ENCODE measurements around the gene GTF2F2.

GTF2F2 gene

GRCh38 chr13:45119991-45120864 is at the start of gene GTF2F2:
Gene GTF2F2, plus strand, starts transcription at chr13:45120510. Its CDS starts 146 bp downstream, at chr13:45120656.
- DNase-seq, result peak; percentile 84

- DNase-seq, result no peak
Observed at GRCh38 chr13:45073809-45074208, 46.5 kb upstream of the GTF2F2 start.

GRCh38 chr13:45074721-45075120 is 45.6 kb upstream of the GTF2F2 start:
- DNase-seq, result no peak

GRCh38 chr13:45078003-45078402 is 42.3 kb upstream of the GTF2F2 start:
- DNase-seq, result no peak

GRCh38 chr13:45082964-45083363 is 37.3 kb upstream of the GTF2F2 start:
- DNase-seq, result no peak

GRCh38 chr13:45084515-45084914 is 35.8 kb upstream of the GTF2F2 start:
- no peak for DNase-seq

- no peak for DNase-seq
Observed at GRCh38 chr13:45086484-45086883, 33.8 kb upstream of the GTF2F2 start.

- DNase-seq, result no peak
Observed at GRCh38 chr13:45092663-45093062, 27.6 kb upstream of the GTF2F2 start.

- DNase-seq, result no peak
Observed at GRCh38 chr13:45100573-45101262, 19.6 kb upstream of the GTF2F2 start.

GRCh38 chr13:45101327-45102018 is 18.8 kb upstream of the GTF2F2 start:
- DNase-seq, result no peak

GRCh38 chr13:45102136-45102507 is 18.2 kb upstream of the GTF2F2 start:
- no peak for DNase-seq

- DNase-seq, result no peak
Observed at GRCh38 chr13:45103449-45103848, 16.9 kb upstream of the GTF2F2 start.

GRCh38 chr13:45104261-45104660 is 16.0 kb upstream of the GTF2F2 start:
- no peak for DNase-seq

GRCh38 chr13:45105895-45106294 is 14.4 kb upstream of the GTF2F2 start:
- DNase-seq, result no peak

GRCh38 chr13:45107539-45107938 is 12.8 kb upstream of the GTF2F2 start:
- DNase-seq, result no peak

GRCh38 chr13:45108716-45109101 is 11.6 kb upstream of the GTF2F2 start:
- DNase-seq, result peak; percentile 19

GRCh38 chr13:45109102-45109720 is 11.1 kb upstream of the GTF2F2 start:
- DNase-seq, result no peak

GRCh38 chr13:45113233-45114224 is 6.8 kb upstream of the GTF2F2 start:
- no peak for DNase-seq

- DNase-seq, result peak; percentile 54
Observed at GRCh38 chr13:45119469-45119990, 780 bp upstream of the GTF2F2 start.

- no peak for DNase-seq
Observed at GRCh38 chr13:45120967-45121831, 889 bp downstream of the GTF2F2 start.

GRCh38 chr13:45122941-45123340 is 2.6 kb downstream of the GTF2F2 start:
- no peak for DNase-seq
